Liver (tissue), 3 donors: ENCODE results near the gene KCNN3.

Source experiments
- GABPA ChIP-seq, 2 donors: IDR thresholded peaks in 1 of 2; conservative IDR thresholded peaks in 1 of 2; 2 replicates each; pipeline ENCODE4 v1.6.1; 2016; ENCODE audit warnings: antibody characterized with exemption in 2 of 2, mild to moderate bottlenecking in 1 of 2, moderate library complexity in 1 of 2
- RAD21 ChIP-seq, 2 donors: IDR thresholded peaks; 2 replicates each; pipeline ENCODE4 v1.6.1; 2016; ENCODE audit warnings: antibody characterized with exemption in 2 of 2, mild to moderate bottlenecking in 2 of 2
- TF ChIP-seq, protein P1 (sequence below): IDR thresholded peaks from 2 replicates; pipeline ENCODE4 v1.6.1; 2016; ENCODE audit warnings: antibody characterized with exemption
- TF ChIP-seq, protein P2 (sequence below): fragments of 150-350 bp; IDR thresholded peaks from 2 replicates; pipeline ENCODE4 v1.5.1; 2017; ENCODE audit warnings: improper control_type of control experiment, low read depth, low read length; ENCODE audit not compliant: missing input control
- donor health status: healthy.
- donor health status: healthy.

DNA sequence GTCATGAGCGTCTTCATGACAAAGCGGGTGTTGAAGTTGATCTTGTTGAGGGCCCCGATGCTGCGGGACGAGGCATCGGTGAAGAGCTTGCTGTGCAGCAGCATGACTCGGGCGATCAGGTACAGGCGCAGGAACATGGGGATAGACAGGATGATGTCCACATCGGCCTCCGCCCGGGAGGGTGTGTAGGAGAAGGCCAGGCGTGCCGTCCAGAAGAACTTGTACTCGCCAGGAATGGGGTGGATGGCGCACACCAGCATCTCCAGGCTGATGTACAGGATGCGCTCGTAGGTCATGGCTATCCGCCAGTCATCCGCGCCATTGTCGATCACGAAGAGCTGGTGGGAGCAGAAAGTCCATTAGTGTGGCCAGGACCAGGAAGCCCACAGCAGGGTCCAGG lies 98.0 kb downstream of the KCNN3 start:
- TF ChIP-seq, protein P1, sequence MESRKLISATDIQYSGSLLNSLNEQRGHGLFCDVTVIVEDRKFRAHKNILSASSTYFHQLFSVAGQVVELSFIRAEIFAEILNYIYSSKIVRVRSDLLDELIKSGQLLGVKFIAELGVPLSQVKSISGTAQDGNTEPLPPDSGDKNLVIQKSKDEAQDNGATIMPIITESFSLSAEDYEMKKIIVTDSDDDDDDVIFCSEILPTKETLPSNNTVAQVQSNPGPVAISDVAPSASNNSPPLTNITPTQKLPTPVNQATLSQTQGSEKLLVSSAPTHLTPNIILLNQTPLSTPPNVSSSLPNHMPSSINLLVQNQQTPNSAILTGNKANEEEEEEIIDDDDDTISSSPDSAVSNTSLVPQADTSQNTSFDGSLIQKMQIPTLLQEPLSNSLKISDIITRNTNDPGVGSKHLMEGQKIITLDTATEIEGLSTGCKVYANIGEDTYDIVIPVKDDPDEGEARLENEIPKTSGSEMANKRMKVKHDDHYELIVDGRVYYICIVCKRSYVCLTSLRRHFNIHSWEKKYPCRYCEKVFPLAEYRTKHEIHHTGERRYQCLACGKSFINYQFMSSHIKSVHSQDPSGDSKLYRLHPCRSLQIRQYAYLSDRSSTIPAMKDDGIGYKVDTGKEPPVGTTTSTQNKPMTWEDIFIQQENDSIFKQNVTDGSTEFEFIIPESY: no peak
- TF ChIP-seq RAD21 (IDR thresholded peaks at IDR 0.05) (no peak), GABPA (IDR thresholded peaks at IDR 0.05 in 1 of 2, conservative IDR thresholded peaks at IDR 0.05 in 1 of 2) (no peak)
- TF ChIP-seq, protein P2, sequence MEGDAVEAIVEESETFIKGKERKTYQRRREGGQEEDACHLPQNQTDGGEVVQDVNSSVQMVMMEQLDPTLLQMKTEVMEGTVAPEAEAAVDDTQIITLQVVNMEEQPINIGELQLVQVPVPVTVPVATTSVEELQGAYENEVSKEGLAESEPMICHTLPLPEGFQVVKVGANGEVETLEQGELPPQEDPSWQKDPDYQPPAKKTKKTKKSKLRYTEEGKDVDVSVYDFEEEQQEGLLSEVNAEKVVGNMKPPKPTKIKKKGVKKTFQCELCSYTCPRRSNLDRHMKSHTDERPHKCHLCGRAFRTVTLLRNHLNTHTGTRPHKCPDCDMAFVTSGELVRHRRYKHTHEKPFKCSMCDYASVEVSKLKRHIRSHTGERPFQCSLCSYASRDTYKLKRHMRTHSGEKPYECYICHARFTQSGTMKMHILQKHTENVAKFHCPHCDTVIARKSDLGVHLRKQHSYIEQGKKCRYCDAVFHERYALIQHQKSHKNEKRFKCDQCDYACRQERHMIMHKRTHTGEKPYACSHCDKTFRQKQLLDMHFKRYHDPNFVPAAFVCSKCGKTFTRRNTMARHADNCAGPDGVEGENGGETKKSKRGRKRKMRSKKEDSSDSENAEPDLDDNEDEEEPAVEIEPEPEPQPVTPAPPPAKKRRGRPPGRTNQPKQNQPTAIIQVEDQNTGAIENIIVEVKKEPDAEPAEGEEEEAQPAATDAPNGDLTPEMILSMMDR: no peak
